Motor neuron (in vitro differentiated cells): ENCODE measurements around the gene CAPG. TPM values are rescaled to one million over a fixed set of nuclear protein-coding genes. Genes with fewer than 3 reads are reported as not detected.
"Not testable (repeated sequence)": the region's sequence is repeated elsewhere in the genome, so short reads cannot be mapped to it uniquely, and the experiment has no call there.

Experiments used
- ATAC-seq, 8 experiments: fragments of 200-7000 bp; cut with Tn5 transposase; replicated peaks in 6 of 8; 2 replicates each; pipeline ENCODE4 v1.8.0; 2021; ENCODE audit warnings: mild to moderate bottlenecking in 8 of 8, moderate library complexity in 8 of 8
- H3K27ac ChIP-seq, 2 donors: fragments of 250-450 bp; sonication (Bioruptor Pico); 2 replicates each; pipeline ENCODE4 v1.9.0; 2021; ENCODE audit warnings: antibody characterized with exemption in 2 of 2, mild to moderate bottlenecking in 2 of 2, moderate library complexity in 1 of 2
- H3K4me1 ChIP-seq, 2 donors: fragments of 250-450 bp; sonication (Bioruptor Pico); replicated peaks in 1 of 2; 2 replicates each; pipeline ENCODE4 v1.6.1; 2021; ENCODE audit warnings: antibody characterized with exemption in 2 of 2, mild to moderate bottlenecking in 2 of 2, moderate library complexity in 1 of 2
- H3K4me3 ChIP-seq, 5 donors: fragments of 250-450 bp; sonication (Bioruptor Pico); 2 replicates each; pipeline ENCODE4 v1.9.0; 2021; ENCODE audit warnings: antibody characterized with exemption in 5 of 5, mild to moderate bottlenecking in 5 of 5, moderate library complexity in 4 of 5
- WGBS, 10 experiments: fragments of 450-650 bp; shearing (Covaris generic); methylation state at CpG; one replicate each; pipeline ENCODE4 v1.0.0; 2022; 5-methylcytosine and 5-hydroxymethylcytosine counted together
- in situ Hi-C, 9 experiments: fragments of 400-800 bp; cut with MboI; loops; one replicate each; pipeline ENCODE4 v1.15.0; 2021; ENCODE audit warnings: low sequenced_read_pairs in 9 of 9, low pct_unique_long_range_greater_than_20kb in 2 of 9; ENCODE audit not compliant: unreplicated experiment in 9 of 9
- total RNA-seq, 8 experiments: library from RNA; unstranded; fragments of 300-600 nt; gene quantifications; 2 replicates each; pipeline versions ENCODE4 v1.2.3 to v1.2.4, GENCODE V29; 2022

CAPG gene
- total RNA-seq, 8 experiments from 2014 or later, result 3.7 to 54.7 (median 6.9) TPM

DNA sequence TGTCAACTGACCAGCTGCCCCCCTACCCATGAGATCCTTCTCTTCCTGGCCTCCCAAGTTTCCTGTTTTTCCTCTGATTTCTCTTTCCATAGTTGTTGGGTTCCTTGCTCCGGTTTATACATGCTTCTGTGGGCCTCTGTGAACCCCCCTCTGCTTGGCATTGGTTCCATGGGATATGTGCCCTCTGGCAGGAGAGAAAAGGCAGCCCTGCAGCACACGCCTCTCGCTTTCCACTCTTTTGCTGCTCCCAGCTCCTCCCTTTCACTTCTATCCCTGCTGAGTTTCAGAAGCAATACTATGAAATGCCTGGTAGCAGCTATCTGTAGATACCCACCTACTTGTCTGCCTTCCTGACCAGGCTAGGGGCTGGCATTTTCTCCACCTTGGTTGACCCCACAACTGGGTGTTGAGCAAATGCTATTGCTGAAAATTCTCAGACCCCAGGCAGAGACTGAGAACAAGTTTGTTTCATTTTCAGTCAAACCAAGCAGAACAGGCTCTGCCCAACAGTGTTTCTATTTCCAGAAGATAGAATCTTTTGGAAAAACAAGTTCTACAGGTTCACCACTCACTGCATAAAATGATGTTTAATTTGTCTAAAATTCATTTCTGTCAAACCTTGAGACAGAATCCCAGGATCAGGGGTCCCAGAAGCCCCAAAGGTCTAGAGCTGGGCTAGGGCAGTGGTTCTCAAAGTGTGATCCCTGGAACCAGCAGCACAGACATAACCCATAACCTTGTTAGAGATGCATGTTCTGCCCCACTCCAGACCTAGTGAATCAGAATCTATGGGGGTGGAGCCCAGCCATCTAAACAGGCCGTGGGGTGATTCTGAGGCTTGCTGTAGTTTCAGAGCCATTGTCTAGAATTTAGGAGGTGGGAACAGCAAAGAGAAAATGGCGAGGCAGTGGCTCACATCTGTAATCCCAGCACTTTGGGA is 13.4 kb downstream of the CAPG start:
- ATAC-seq, result peak in 2 of 8 experiments; percentile 35 to 44
- in situ Hi-C loops, result no loop called here
- no peak overlapping the region for H3K4me3 ChIP-seq
- 70 to 90% (median 84%) methylated on average over 1 to 4 of the region's 5 CpGs; no CpG with 5 or more reads in 5 of the 10 experiments for WGBS, 10 experiments
- no peak overlapping the region for H3K27ac ChIP-seq
- no peaks in the 10 kb centered on the region for H3K4me1 ChIP-seq

GRCh38 chr2:85395912-85396475 is 14.2 kb downstream of the CAPG start:
- no peak overlapping the region for H3K27ac ChIP-seq
- no peak overlapping the region for H3K4me3 ChIP-seq
- WGBS, 10 experiments, result 80 to 100% (median 89%) methylated on average over 1 to 13 of the region's 14 CpGs; no CpG with 5 or more reads in 1 of the 10 experiments
- in situ Hi-C loops, result no loop called here
- no peak for ATAC-seq
- no peaks in the 10 kb centered on the region for H3K4me1 ChIP-seq

GRCh38 chr2:85394976-85395375 is 15.2 kb downstream of the CAPG start:
- 60 to 100% (median 78%) methylated on average over 1 to 4 of the region's 6 CpGs; no CpG with 5 or more reads in 5 of the 10 experiments for WGBS, 10 experiments
- Histone ChIP-seq H3K4me1 (no peaks in the 10 kb centered on the region), H3K27ac (no peak overlapping the region), H3K4me3 (no peak overlapping the region)
- peak in 1 of 8 experiments; percentile 9 for ATAC-seq
- in situ Hi-C loops, result no loop called here

GRCh38 chr2:85394261-85394681 is 15.9 kb downstream of the CAPG start:
- no peak overlapping the region for H3K4me3 ChIP-seq
- in situ Hi-C loops, result no loop called here
- ATAC-seq, result no peak
- H3K27ac ChIP-seq, result no peak overlapping the region
- H3K4me1 ChIP-seq, result peaks cover 0 to under 1% of the 10 kb centered on the region in 2 donors
- 20 to 100% (median 76%) methylated on average over 1 to 3 of the region's 4 CpGs; no CpG with 5 or more reads in 4 of the 10 experiments for WGBS, 10 experiments

DNA sequence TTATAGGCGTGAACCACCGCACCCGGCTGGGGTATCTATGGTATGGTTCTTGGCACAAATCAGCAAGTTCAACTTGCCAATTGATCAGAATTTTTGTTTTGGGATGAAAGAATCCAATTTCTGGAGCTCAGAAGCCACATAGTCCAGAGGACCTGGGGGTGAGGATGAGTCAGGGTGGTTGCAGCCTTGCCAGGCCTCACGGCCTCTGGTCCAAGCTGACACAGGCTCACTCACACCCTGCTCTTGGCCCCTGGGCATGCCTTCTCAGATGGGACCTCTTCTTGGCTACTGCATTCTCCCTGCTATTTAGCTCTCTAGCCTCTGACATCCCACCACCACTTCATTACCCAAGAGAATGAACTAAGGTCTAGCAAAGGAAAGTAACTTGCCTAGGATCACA is 16.3 kb downstream of the CAPG start:
- Histone ChIP-seq H3K4me1 (peaks cover 0 to 5% of the 10 kb centered on the region in 2 donors), H3K27ac (no peak overlapping the region), H3K4me3 (no peak overlapping the region)
- in situ Hi-C loops, result no loop called here
- peak in 1 of 8 experiments; percentile 49 for ATAC-seq
- WGBS, 10 experiments, result 20 to 100% (median 73%) methylated on average over 1 to 2 of the region's 4 CpGs; no CpG with 5 or more reads in 6 of the 10 experiments

GRCh38 chr2:85390941-85391669 is 19.1 kb downstream of the CAPG start:
- in situ Hi-C loops, result no loop called here
- 17 to 83% (median 67%) methylated on average over 1 to 8 of the region's 11 CpGs; no CpG with 5 or more reads in 4 of the 10 experiments for WGBS, 10 experiments
- Histone ChIP-seq H3K4me1 (peaks cover 0 to 12% of the 10 kb centered on the region in 2 donors), H3K4me3 (no peak overlapping the region), H3K27ac (no peak overlapping the region)
- ATAC-seq, result peak in 4 of 8 experiments; percentile 45 to 92 (median 86)

DNA sequence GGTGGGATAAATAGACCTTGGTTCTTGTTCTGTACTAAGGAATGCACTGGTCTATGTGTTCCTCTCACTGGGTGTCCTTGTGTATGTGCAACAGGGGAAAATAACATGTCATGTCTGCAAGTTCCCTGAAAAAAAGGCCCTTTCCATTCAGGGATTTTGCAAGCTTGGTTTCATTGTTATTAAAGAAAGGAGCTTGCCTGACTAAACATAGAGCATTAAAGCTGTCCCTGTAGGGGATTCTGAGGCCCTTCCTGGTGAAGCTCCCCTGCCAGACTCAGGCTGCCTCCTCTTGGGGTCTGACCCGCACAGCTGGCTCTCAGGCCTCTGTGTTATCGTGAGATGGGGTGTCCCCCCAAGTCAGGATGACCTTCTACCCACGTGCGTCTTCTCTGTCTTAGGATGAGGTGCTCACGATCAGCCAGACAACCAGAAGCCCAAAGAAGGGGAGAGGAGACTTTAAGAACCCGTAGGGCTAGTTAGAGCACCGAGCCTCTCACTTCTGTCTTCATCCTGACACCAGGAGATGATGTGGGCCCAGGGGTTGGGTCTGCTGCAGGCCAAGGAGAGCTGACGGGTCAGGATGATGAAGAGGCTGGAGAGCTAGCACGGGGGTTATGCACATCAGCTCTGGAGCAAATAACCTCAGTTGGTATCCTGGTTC is 21.2 kb downstream of the CAPG start:
- Histone ChIP-seq H3K4me3 (no peak overlapping the region), H3K4me1 (peaks cover 0 to 12% of the 10 kb centered on the region in 2 donors), H3K27ac (peak overlapping the region in 1 of 2 donors; percentile 2)
- 60 to 100% (median 72%) methylated on average over 1 to 5 of the region's 9 CpGs; no CpG with 5 or more reads in 5 of the 10 experiments for WGBS, 10 experiments
- in situ Hi-C loops, result no loop called here
- peak in 4 of 8 experiments; percentile 27 to 52 (median 40) for ATAC-seq

DNA sequence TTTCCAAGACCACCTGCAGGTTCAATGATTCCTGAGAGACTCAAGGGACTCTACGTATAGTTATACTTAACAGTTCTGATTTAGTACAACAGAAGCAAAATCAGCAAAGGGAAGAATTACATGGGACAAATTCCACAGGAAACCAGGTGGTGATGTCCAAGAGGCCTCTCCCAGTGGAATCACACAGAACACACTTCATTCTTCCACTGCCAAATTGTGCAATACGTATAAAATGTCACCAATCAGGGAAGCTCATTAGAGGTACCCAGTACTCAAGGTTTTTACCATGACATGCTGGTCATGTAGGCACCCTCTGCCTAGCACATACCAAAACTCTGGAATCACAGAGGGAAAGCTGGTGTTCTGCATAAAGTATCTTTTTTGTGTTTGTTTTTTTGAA is 22.4 kb downstream of the CAPG start:
- WGBS, 10 experiments, result 70 to 100% (median 100%) methylated on average over 1 to 2 of the region's 2 CpGs; no CpG with 5 or more reads in 3 of the 10 experiments
- Histone ChIP-seq H3K4me1 (peaks cover 0 to 12% of the 10 kb centered on the region in 2 donors), H3K4me3 (no peak overlapping the region), H3K27ac (no peak overlapping the region)
- in situ Hi-C loops, result no loop called here
- no peak for ATAC-seq

DNA sequence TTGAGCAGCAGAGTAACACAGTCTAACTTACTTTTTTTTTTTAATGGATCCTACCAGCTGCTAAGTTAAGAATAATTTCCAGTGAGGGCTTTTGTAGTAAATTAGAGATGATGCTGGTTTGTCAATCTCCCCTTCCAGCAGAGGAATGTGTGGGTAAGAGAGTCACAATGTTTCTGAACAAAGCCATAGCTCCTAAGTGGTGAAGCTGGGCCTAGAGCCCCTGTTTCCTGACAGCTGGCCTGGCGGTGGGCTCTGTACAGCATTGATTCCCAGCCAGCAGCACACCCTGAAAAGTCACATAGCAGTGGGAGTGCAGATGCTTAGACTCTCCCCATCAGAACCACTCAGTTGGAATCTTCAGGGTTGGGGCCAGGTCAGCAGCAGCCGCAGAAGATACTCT is 24.4 kb downstream of the CAPG start:
- WGBS, 10 experiments, result 67 to 100% (median 88%) methylated on average over 1 to 2 of the region's 2 CpGs; no CpG with 5 or more reads in 4 of the 10 experiments
- Histone ChIP-seq H3K27ac (no peak overlapping the region), H3K4me1 (peaks cover 0 to 12% of the 10 kb centered on the region in 2 donors), H3K4me3 (no peak overlapping the region)
- in situ Hi-C loops, result no loop called here
- ATAC-seq, result no peak

DNA sequence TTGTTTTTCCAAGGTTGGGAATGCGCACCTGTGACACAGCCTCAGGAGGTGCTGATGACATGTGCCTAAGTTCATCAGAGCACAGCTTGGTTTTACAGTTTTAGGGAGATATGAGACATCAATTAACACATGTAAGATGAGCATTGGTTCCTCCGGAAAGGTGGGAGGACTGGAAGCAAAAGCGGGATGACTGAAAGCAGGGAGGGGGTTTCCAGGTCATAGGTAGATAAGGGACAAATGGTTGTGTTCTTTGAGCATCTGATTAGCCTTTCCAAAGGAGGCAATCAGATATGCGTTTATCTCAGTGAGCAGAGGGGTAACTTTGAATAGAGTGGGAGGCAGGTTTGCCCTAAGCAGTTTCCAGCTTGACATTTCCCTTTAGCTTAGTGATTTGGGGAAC is 26.3 kb downstream of the CAPG start:
- no peak for ATAC-seq
- H3K4me3 ChIP-seq, result no peak overlapping the region
- no peak overlapping the region for H3K27ac ChIP-seq
- 40 to 100% (median 82%) methylated on average over 1 to 4 of the region's 4 CpGs for WGBS, 10 experiments
- peaks cover 0 to 7% of the 10 kb centered on the region in 2 donors for H3K4me1 ChIP-seq
- in situ Hi-C loops, result no loop called here

DNA sequence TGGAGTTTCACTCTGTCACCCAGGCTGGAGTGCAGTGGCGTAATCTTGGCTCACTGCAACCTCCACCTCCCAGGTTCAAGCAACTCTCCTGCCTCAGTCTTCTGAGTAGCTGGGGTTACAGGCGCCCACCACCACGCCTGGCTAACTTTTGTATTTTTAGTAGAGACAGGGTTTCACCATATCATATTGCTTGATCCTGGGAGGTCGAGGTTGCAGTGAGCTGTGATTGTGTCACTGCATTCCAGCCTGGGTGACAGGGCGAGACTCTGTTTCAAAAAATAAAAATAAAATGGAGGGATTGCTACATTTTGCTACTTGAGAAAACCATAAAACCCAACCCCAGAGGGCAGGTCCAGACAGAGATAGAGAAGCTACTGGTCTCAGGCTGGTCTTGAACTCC is 27.0 kb downstream of the CAPG start:
- peak in 1 of 8 experiments; percentile 35 for ATAC-seq
- H3K27ac ChIP-seq, H3K4me3 ChIP-seq, in situ Hi-C loops, H3K4me1 ChIP-seq: not testable (repeated sequence)
- 62 to 100% (median 89%) methylated on average over 1 to 5 of the region's 5 CpGs; no CpG with 5 or more reads in 1 of the 10 experiments for WGBS, 10 experiments

GRCh38 chr2:85380048-85380447 is 30.1 kb downstream of the CAPG start:
- WGBS, 10 experiments, result 0 to 86% (median 62%) methylated on average over 1 of the region's 1 CpG
- H3K27ac ChIP-seq, result no peak overlapping the region
- in situ Hi-C loops, result no loop called here
- no peaks in the 10 kb centered on the region for H3K4me1 ChIP-seq
- no peak for ATAC-seq
- no peak overlapping the region for H3K4me3 ChIP-seq
